Activated CD8-positive, alpha-beta memory T cell treated with anti-CD3 and anti-CD28 coated beads for 36 hours (primary cell): Measurements from ENCODE around the gene HOXA13. TPM values are rescaled to one million over a fixed set of nuclear protein-coding genes. Genes with fewer than 3 reads are reported as not detected.

Experiments used
- CTCF ChIA-PET: fragments of 350-600 bp; sonication (Branson Sonifier 250); formaldehyde crosslinking; loops from one replicate; lab custom pipeline; 2021; ENCODE audit warnings: antibody characterized with exemption; lab: Charles Lee
- POLR2A ChIA-PET: fragments of 350-600 bp; sonication (Branson Sonifier 250); formaldehyde crosslinking; loops from one replicate; lab custom pipeline; 2021; ENCODE audit warnings: antibody characterized with exemption; lab: Charles Lee
- total RNA-seq, 2 experiments: library from RNA; stranded (reverse); gene quantifications; one replicate each; pipeline ENCODE4 v1.2.3, GENCODE V29; 2021

The HOXA13 gene
- total RNA-seq, 2 experiments from 2014 or later, result not detected

GRCh38 chr7:27176962-27177794 lies 22.7 kb downstream of the HOXA13 start:
- POLR2A ChIA-PET, result no interaction called here

GRCh38 chr7:27176524-27176845 lies 23.4 kb downstream of the HOXA13 start:
- ChIA-PET CTCF (interaction anchor here (1.0 kb wide), 1 partner anchor 9 kb away, joined by 4 read pairs; no protein-coding TSS in a partner anchor), POLR2A (no interaction called here)

More at GRCh38 chr7:27176962-27177794, 22.7 kb downstream of the HOXA13 start:
- CTCF ChIA-PET, result no interaction called here

GRCh38 chr7:27175626-27176523 lies 24.0 kb downstream of the HOXA13 start:
- ChIA-PET CTCF (interaction anchor here (1.0 to 4.2 kb wide), 2 partner anchors 10 to 14 kb away, joined by 4 to 19 read pairs; no protein-coding TSS in a partner anchor), POLR2A (interaction anchor here (0.6 kb wide), 1 partner anchor 602 kb away, joined by 5 read pairs; no protein-coding TSS in a partner anchor)

GRCh38 chr7:27174874-27175625 lies 24.8 kb downstream of the HOXA13 start:
- ChIA-PET POLR2A (interaction anchor here (0.6 kb wide), 1 partner anchor 603 kb away, joined by 5 read pairs; no protein-coding TSS in a partner anchor), CTCF (interaction anchor here (1.3 to 4.2 kb wide), 2 partner anchors 13 to 19 kb away, joined by 3 to 19 read pairs; partner anchors contain the start of gene HOXA7)

DNA sequence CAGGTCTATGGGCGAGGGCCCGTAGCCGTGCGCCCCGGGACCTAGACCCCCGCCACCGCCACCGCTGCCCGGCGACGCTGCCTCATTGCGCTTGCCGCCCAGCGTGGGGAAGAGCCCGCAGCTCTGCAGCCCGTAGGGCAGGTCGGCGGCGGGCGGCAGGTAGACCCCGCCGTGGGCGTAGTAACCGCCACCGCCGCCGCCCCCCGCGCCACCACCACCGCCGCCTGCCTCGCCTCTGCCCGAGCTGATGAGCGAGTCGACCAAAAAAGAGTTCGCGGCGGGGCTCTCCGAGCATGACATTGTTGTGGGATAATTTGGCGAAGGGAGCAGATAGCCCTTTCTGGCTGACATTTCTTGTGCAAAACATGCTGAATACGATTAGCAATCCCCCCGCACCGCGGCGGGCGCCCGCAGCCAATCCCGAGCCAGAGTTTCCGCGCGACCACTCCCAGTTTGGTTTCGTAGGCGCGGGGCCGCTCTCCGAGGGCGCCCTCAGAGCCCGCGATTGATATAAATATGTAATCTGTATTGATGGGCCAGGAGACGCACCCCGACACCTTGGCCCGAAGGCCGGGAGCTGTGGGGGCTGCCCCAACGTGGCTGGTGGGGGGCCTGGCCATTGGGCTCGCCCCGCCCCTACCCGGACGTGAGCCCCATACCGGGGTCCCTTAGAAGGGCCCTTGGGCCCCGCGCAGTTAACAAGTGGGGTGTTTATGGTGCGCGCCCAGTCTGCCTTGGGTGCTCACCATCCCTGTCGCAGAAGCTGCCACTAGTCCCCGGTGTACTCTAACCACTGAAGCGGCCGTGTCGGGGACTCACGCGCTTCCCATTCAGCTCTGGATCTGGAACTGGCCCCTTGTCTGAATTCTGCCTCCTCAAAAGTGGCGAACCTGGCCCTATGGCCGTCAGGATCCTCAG lies 25.7 kb downstream of the HOXA13 start, which contains the start of gene HOXA10:
Gene HOXA10, minus strand, starts transcription at position 365 of the 918 bp plus-strand sequence. Its CDS starts 14 bp downstream, at position 351.
- CTCF ChIA-PET, result interaction anchor here (1.0 to 4.2 kb wide), 4 partner anchors 13 to 23 kb away, joined by 3 to 19 read pairs (median 4); partner anchors contain the start of gene HOXA7
- POLR2A ChIA-PET, result no interaction called here

- CTCF ChIA-PET, result interaction anchor here (1.0 to 4.2 kb wide), 3 partner anchors 12 to 22 kb away, joined by 4 to 19 read pairs (median 4); no protein-coding TSS in a partner anchor
- POLR2A ChIA-PET, result interaction anchor here (0.6 kb wide), 1 partner anchor 978 kb away, joined by 8 read pairs; no protein-coding TSS in a partner anchor
These were observed 26.4 kb downstream of the HOXA13 start for GRCh38 chr7:27173511-27173955.

GRCh38 chr7:27172823-27173510 lies 26.9 kb downstream of the HOXA13 start:
- CTCF ChIA-PET, result interaction anchor here (0.6 to 4.2 kb wide), 4 partner anchors 11 to 1318 kb away, joined by 3 to 19 read pairs (median 4); no protein-coding TSS in a partner anchor
- POLR2A ChIA-PET, result interaction anchor here (0.6 kb wide), 1 partner anchor 978 kb away, joined by 8 read pairs; no protein-coding TSS in a partner anchor

DNA sequence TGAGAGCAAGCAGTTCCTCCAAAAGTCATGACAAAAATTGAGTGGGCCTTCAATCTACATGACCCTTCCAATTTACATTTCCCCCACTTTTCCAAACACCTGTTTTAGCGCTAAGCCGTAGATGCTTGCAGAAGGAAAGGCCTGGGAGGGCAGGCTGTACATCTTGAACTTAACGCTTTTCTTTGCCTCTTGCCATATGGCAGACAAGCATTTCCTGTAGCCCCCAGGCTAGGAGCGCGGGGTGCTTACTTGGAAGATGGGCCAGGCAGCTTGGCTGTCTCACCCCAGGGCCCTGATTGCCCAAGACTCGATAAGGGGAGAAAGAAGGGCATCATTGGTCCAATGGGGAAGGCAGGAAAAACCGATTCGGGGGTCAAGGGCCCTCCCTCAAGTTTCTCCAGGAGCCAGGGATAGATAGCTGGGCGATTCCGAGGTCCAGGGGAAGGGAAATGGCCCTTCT lies 27.5 kb downstream of the HOXA13 start:
- CTCF ChIA-PET, result interaction anchor here (0.6 to 4.2 kb wide), 4 partner anchors 11 to 1318 kb away, joined by 3 to 19 read pairs (median 4); no protein-coding TSS in a partner anchor
- POLR2A ChIA-PET, result no interaction called here

DNA sequence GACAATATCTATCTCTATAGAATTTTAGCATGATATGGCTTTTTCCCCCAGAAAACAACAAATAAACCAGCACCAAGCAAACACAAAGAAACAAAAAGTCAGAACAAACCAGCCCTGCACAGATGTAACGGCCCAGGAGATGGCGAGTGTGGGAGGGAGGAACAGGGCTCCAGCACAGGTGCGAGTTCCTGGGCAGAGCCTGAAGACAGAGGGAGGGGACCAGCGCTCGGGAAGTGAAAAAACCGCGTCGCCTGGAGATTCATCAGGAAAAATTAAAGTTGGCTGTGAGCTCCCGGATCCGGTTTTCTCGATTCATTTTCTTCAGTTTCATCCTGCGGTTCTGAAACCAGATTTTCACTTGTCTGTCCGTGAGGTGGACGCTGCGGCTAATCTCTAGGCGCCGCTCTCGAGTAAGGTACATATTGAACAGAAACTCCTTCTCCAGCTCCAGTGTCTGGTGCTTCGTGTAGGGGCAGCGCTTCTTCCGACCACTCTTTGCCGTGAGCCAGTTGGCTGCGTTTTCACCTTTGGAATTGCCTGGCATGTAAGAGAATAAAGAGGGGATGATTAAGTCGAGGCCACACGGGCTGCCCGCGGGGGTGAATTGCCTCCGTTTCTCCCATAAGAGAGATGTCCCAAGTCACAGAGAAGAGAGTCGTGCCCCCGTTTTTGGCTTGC lies 28.1 kb downstream of the HOXA13 start:
- POLR2A ChIA-PET, result no interaction called here

DNA sequence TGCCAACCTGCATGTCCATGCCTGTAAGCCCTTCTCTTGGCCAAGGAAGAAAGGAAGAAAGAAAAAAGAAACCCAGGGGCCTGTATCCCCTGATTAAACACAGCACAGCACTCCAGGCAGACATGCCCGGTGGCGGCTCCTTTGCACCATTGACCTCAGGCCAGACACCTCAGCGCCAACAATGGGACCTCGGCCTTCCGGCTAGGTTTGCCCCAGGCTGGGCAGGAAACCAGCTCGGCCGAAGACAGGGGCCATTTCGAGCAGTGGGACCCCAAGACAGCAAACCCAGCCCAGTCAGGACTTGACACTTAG lies 28.6 kb downstream of the HOXA13 start:
- POLR2A ChIA-PET, result no interaction called here
- CTCF ChIA-PET, result no interaction called here

More for the DNA sequence above, 28.1 kb downstream of the HOXA13 start:
- CTCF ChIA-PET, result interaction anchor here (1.2 to 4.2 kb wide), 3 partner anchors 10 to 1317 kb away, joined by 3 to 19 read pairs (median 4); no protein-coding TSS in a partner anchor

GRCh38 chr7:27170426-27171324 lies 29.2 kb downstream of the HOXA13 start:
- ChIA-PET CTCF (interaction anchor here (0.8 kb wide), 1 partner anchor 10 kb away, joined by 3 read pairs; no protein-coding TSS in a partner anchor), POLR2A (no interaction called here)

GRCh38 chr7:27169658-27170425 lies 30.0 kb downstream of the HOXA13 start:
- ChIA-PET POLR2A (no interaction called here), CTCF (interaction anchor here (0.8 kb wide), 1 partner anchor 9 kb away, joined by 3 read pairs; no protein-coding TSS in a partner anchor)

- POLR2A ChIA-PET, result no interaction called here
- CTCF ChIA-PET, result interaction anchor here (1.3 kb wide), 1 partner anchor 42 kb away, joined by 3 read pairs; no protein-coding TSS in a partner anchor
These were observed 31.5 kb downstream of the HOXA13 start for GRCh38 chr7:27168265-27168947.

DNA sequence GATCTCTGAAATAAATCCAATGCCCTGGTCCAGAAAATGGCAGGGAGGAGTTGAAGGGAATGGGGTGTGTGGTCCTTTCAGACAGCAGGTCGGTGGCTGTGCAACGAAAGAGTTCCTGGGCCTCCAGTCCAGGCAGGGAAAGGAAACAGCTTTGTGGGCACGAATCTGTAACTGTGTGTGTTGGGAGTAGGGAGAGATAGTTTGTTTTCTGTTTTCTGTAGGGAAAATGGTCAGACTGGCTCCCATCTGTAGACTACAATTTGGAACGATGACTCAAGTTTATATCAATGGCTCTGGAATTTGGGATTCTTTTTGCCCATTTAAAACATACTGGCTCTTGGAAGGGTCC lies 32.0 kb downstream of the HOXA13 start:
- CTCF ChIA-PET, result interaction anchor here (1.3 kb wide), 1 partner anchor 42 kb away, joined by 3 read pairs; no protein-coding TSS in a partner anchor

More for the DNA sequence above, 32.0 kb downstream of the HOXA13 start:
- POLR2A ChIA-PET, result no interaction called here
